Bone marrow (tissue), 2 donors: ENCODE results near the gene NDUFA13.

ENCODE experiments used
- DNase-seq, 2 donors: peaks; one replicate each; lab custom pipeline; 2025; lab: John Stamatoyannopoulos, UW

NDUFA13 gene

DNA sequence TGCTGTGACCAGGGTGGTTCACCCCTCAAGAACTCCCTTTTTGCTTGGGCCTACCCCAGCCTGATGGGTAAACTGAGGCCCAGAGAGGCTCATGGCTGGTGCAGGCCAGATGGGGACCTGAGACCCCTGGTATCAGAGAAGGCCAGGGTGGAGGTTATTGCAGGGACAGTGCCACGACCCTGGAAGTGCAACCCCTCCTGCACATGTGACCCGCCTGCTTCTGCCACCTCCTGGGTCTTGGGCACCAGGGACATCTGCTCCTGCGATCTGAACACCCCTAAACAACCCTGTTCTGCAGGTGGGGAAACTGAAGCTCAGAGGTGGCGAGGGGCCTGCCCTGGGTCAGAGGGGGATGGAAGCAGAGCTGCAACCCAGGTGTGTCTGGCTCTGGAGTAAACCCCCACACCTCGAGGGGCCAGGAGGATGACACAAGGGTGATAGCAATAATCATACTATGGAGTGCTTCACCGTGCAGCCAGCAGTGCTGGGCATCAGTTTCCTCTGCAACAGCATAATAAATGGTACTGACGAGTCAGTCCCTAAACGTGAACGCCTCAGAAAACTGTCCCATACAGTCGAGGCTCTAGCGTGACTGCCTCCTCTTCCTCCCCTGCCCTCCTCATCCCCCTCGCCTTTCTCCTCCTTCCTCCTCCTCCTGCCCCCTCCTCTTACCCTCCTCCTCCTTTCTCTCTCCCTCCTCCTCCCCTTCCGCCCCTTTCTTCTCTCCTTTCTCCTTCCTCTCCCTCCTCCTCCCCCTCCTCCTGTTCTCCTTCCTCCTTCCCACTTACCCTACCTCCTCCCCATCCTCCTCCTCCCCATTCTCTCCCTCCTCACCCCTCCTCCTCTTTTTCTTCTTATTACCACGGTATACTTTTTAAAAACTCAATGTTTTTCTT is 17.0 kb downstream of the NDUFA13 start:
- DNase-seq: no peak

DNA sequence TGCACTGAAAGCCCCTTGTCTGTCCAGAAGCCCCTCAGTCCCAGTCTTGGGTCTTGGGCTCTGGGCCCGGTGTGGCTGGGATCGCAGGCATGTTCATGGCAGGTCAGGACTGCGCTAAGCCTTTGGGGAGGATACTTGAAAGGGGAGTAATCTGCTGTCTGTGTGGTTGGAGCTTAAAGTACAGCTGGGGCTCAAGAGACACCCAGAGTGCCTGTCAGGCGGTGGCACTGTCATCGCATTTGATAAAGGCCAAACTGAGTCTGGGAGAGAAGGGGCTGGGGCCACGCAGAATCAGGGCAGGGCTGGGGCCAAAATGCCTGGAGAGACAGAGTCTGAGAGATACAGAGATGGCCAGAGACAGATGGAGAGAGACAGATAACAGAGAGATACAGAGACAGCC is 17.8 kb downstream of the NDUFA13 start:
- no peak for DNase-seq

DNA sequence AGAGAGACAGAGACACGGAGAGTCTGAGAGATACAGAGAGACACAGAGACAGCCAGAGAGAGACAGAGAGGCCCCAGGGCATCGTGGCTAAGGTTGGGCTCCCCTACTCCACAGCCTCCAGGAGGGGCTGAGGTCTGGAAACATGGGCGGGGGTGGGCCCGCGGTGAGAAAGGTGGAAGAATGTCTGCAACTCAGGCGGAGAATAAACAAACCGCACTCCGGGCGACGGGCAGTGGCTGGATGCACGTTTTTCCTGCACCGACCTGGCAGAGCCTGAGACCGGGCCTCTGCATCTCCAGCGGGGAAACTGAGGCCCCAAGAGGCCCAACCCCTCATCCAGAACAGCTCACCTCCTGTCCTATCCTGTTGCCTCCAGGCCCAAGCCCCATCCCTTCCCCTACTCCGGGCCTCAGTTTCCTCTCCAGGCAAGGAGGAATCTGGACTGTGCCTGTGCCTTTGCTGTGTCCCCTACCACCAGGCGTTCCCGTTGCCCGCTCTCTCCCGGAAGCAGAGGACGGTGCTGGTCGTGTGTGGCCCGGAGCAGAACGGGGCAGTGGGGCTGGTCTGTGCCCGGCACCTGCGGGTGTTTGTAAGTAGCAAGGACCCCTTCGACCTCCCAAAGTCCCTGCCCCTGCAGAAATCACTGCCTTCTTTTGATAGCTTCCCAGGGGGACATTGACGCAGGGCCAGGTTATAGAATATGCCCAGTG is 18.7 kb downstream of the NDUFA13 start:
- DNase-seq: no peak

DNA sequence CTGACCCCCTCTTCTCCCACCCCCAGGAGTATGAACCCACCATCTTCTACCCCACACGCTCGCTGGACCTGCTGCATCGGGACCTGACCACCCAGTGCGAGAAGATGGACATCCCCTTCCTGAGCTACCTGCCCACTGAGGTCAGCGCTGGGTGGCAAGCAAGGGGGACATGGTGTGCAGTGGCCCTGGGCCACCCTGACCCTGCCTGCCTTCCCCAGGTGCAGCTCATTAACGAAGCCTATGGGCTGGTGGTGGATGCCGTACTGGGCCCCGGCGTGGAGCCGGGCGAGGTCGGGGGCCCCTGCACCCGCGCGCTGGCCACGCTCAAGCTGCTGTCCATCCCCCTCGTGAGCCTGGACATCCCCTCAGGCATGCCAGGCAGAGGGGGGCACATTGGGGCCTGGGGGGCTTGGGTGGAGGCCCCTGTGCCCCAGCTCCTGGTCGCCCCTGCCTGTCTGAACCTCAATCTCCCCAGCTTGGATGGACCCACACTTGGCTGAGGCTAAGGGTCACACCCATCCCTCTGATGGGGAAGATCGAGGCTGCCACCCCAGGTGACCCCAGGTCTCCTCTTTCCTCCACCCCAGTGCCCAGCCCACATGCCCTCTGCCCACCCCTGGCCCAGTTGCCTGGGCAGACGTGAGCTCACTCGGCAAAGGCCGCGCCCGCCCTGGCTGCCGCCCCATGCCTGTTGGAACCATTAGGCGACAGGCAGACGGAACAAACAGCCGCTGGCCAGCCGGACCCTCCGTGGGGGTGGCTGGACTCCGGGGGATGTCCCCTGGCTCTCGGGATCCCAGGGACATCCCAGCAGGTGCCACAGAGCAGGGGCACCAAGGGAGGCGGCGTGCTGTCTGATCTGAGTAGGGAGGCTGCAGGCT is 19.5 kb downstream of the NDUFA13 start:
- no peak for DNase-seq

DNA sequence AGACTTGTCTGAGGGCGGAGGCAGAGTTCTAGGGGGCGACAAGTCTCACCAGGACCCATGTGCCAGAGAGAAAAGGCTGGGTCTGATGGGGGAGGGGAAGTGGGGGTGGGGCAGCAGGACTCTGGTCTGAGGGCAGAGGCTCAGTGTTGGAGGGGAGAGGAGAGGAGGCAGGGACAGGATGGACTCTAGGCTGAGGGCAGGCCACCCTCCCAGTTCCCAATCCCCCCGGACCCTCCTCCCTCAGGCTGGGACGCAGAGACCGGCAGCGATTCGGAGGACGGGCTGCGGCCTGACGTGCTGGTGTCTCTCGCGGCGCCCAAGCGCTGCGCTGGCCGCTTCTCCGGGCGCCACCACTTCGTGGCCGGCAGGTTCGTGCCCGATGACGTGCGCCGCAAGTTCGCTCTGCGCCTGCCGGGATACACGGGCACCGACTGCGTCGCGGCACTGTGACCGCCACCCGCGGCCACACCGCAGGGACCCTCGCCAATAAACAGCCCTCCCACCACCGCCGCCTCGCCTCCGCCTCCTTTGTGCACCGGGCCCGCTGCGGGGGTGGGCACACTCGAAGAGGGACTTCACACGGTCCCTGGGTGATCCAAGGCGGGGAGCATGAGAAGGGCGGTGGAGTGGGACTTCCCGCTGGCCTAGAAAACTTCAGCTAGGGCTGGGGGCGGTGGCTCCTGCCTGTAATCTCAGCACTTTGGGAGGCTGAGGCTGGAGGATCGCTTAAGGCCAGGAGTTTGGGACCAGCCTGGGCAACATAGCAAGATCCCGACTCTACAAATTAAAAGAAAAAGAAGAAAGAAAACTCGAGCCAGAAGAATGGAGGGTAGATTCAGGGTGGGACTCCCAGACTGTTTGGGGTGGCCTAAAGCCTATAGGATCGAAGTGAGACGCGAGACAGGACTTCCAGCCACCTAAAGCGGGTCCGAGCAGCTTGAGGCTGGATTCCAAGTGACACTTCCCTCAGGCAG is 21.3 kb downstream of the NDUFA13 start:
- no peak for DNase-seq

DNA sequence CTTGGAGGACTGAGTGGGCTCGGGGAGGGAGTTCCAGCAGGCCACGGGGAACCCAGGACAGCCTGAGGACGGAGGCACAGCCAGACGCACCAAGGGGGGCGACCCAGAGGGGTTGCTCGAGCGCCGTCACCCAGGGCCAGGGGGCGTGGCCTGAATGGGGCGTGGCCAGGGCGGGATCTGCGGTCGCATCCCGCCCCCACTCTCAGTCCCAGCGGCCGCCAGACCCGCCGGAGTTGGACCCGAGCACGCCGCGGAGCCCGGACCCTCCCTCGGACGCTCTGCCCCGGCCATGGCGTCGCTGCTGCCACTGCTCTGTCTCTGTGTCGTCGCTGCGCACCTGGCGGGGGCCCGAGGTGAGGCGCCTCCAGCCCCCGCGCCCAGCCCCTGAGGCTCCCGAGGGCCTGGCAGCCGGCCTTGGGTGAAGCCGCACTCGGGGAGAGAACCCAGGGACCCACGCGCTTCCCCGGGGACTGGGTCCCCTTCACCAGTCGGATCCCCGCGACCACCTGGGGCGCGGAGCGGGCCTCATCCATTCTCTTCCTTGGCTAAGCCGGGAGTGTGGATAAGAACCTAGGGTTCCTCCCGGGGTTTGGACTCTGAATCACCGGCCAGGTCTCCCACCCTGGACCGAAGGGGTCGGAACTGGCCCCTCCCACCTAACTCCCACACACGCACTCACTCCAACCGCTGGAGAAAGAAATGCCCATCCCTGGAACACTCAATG is 22.2 kb downstream of the NDUFA13 start, which contains the start of gene CILP2:
CILP2 (plus strand) TSS at position 205 of the 724 bp plus-strand sequence; CDS start at position 290, 85 bp downstream.
- DNase-seq: no peak

DNA sequence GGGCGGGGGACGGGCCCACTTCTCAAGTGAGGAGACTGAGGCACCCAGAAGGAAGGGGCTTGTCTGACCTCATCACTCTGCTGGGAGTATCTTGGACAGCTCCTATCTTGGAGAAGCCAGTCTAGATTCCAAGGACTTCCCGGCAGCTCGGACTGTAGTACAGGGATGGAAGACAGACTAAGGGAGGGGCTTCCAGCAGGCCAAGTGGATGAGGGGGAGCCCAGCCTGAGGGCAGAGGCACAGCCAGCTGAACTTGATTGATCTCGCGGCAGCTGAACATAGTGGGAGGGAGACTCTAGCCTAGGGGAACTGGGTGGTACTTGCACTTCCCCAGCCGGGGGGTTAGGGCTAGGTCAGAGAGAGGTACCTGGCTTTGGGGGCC is 22.8 kb downstream of the NDUFA13 start:
- no peak for DNase-seq

DNA sequence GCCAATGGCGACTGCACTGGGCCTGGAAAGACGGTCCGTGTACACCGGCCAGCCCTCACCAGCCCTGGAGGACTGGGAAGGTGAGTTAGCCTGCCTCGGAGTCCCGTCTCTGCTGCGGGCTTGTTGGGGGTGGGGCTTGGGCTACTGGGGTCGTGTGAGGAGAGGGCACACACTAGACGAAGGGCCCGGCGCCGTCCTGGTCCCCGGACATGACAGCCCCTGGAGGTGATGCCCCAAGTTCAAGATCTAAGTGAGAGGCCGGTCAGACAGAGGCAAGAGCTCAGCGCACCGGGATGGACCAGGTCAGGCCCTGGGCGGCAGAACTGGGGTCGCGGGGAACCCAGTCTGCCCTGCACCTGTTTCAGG is 23.7 kb downstream of the NDUFA13 start:
- no peak for DNase-seq

DNA sequence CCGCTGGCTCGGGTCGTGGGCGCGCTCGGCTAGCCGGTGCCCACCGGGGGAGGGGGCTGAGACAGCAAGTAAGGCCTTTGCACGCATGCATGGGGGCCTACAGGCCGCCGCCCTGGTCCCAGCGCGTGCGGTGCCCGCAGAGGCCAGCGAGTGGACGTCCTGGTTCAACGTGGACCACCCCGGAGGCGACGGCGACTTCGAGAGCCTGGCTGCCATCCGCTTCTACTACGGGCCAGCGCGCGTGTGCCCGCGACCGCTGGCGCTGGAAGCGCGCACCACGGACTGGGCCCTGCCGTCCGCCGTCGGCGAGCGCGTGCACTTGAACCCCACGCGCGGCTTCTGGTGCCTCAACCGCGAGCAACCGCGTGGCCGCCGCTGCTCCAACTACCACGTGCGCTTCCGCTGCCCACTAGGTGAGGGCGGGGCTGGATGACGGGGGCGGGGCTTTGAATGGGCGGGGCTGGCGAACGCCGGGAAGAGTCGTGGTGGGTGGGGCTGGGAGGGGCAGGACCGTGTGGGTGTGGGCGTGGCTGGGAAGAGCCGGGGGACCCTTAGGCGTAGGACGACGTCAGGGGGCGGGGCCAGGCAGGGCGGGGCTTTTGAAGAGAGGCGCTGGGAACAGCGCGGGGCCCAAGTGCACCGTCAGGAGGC is 24.2 kb downstream of the NDUFA13 start:
- peak in 1 of 2 donors; percentile 14 for DNase-seq

DNA sequence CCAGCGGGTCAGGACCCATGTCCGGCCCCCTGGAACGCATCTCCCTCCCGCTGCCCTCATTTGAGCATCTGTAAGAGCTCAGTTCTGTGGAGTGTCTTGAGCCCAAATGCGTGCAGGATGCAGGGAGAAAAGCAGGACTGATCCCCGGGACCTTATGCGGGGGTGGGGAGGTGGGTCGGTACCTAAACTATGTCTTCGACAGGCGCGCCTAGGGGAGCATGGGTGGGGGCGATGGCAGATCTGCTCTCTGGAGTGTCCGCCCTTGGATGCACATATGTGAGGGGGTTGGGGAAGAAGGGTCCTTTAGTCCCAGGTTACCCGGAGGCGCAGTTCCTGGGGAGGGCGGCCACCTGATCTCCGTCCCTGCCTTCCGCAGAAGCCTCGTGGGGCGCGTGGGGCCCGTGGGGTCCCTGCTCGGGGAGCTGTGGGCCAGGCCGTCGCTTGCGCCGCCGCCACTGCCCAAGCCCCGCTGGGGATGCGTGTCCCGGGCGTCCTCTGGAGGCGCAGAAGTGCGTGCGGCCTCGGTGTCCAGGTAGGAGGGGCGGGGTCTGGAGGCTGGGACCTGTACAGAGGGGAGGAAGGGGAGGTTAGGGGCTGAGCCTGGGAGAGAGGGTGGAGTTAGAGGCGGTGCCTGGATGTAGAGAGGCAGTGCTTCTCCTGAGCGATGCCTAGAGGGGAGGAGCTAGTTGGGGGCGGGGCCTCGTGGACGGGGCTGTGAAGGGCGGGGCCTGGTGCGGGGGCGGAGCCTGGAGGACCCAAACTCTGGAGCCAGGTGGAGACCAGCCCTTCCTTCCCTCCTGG is 24.9 kb downstream of the NDUFA13 start:
- no peak for DNase-seq

DNA sequence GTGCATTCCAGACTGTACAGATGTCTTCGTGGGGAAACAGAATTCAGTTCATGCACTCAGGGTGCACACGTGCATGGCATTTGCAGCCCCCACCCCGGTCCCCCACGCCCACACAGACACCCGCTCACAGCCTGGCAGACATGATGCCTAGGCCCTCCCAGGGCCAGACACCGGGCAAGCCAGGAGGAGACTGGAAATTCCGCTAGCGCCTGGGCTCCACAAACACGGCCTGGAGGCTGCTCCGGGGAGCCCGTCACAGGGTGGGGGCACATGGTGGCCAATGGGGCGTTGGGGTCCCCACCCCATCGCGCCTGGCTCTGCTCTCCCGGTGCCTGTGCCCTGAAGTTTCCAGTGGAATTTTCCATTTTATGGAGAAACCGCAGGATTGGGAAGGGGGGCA is 25.6 kb downstream of the NDUFA13 start:
- DNase-seq: no peak

DNA sequence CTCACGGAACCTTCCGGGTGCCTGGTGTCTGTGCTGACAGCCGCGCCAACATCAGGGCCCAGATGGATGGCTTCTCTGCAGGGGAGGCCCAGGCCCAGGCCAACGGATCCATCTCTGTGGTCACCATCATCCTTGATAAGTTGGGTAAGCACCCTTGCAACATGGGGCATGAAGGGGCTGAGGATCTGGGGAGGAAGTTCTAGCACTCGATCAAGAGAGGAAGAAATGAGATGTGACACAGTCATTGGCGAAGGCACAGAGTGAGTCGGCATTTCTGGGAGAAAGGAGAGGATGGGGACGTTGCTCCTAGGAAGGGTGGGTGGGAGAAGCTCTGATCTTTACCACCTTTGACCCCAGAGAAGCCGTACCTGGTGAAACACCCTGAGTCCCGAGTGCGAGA is 26.5 kb downstream of the NDUFA13 start:
- DNase-seq: no peak

DNA sequence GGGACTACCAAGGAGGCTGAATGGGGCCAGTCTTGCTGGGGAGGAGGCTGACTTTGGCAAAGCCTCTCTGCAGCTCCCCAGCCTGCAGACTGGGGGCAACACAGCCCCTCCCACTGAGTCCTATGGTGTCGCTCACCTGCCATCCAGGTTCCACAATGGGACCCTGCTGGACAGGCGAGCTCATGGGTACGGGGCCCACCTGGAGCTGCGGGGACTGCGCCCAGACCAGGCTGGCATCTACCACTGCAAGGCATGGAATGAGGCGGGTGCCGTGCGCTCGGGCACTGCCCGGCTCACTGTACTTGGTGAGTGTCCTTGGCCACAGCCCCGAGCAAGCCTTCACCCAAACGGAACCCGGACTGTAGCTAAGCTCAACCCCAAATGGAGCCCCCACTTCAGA is 27.1 kb downstream of the NDUFA13 start:
- DNase-seq: no peak

DNA sequence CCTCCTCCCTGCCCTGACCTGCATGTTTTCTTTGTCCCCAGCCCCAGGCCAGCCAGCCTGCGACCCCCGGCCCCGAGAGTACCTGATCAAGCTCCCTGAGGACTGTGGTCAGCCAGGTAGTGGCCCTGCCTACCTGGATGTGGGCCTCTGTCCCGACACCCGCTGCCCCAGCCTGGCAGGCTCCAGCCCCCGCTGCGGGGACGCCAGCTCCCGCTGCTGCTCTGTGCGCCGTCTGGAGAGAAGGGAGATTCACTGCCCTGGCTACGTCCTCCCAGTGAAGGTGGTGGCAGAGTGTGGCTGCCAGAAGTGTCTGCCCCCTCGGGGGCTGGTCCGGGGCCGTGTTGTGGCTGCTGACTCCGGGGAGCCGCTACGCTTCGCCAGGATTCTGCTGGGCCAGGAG is 27.6 kb downstream of the NDUFA13 start:
- DNase-seq: no peak

DNA sequence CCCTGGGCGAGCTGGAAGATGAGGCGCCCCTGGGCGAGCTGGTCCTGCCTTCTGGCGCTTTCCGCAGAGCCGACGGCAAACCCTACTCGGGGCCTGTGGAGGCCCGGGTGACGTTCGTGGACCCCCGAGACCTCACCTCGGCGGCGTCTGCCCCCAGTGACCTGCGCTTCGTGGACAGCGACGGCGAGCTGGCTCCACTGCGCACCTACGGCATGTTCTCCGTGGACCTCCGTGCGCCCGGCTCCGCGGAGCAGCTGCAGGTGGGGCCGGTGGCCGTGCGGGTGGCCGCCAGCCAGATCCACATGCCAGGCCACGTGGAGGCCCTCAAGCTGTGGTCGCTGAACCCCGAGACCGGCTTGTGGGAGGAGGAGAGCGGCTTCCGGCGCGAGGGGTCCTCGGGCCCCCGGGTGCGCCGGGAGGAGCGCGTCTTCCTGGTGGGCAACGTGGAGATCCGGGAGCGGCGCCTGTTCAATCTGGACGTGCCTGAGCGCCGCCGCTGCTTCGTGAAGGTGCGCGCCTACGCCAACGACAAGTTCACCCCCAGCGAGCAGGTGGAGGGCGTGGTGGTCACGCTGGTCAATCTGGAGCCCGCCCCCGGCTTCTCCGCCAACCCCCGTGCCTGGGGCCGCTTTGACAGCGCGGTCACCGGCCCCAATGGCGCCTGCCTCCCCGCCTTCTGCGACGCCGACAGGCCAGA is 28.4 kb downstream of the NDUFA13 start:
- DNase-seq: no peak

DNA sequence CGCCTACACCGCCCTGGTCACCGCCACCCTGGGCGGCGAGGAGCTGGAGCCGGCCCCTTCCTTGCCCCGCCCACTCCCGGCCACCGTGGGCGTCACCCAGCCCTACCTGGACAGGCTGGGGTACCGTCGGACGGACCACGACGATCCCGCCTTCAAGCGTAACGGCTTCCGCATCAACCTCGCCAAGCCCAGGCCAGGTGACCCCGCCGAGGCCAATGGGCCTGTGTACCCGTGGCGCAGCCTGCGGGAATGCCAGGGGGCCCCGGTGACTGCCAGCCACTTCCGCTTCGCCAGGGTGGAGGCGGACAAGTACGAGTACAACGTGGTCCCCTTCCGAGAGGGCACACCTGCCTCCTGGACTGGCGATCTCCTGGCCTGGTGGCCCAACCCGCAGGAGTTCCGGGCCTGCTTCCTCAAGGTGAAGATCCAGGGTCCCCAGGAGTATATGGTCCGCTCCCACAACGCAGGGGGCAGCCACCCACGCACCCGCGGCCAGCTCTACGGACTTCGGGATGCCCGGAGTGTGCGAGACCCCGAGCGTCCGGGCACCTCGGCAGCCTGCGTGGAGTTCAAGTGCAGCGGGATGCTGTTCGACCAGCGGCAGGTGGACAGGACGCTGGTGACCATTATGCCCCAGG is 29.0 kb downstream of the NDUFA13 start:
- DNase-seq: no peak

DNA sequence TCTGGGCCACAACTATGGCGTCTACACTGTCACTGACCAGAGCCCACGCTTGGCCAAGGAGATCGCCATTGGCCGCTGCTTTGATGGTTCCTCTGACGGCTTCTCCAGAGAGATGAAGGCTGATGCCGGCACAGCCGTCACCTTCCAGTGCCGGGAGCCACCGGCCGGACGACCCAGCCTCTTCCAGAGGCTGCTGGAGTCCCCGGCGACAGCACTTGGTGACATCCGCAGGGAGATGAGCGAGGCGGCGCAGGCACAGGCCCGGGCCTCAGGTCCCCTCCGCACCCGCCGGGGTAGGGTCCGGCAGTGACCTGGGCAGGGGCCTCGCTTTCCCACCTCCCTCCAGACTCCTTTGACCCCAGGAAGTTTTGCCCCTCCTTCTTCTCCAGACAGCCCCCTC is 29.7 kb downstream of the NDUFA13 start:
- no peak for DNase-seq

DNA sequence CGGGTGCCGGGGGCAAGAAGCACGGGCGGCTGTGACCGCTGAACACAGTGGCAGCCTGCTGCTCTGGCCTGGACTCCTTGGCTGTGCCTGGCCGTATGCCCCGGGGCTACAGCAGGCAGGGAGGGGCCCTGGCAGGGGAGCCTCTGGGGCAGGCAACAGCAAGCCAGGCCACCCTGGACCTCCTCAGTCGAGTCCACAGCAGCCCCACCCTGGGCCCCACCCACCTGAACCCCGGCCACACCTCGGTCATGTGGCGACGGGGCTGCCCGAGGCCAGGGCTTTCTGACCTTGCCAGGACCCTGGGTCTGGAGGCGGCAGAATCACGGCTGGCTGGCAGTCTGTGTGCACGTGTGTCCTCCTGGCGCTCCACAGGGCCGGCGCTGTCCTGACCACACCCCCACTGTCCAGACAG is 30.7 kb downstream of the NDUFA13 start:
- DNase-seq: no peak
